Liver (tissue), 9 donors: ENCODE results near the gene USH2A. TPM values are rescaled to one million over a fixed set of nuclear protein-coding genes. Genes with fewer than 3 reads are reported as not detected.

Experiments
- DNase-seq: peaks from one replicate; pipeline ENCODE4 v3.0.0-alpha.2; 2017; ENCODE audit warnings: low spot score
- H3K27ac ChIP-seq, 2 donors: one replicate each; pipeline ENCODE4 v1.7.0; 2013; ENCODE audit warnings: inconsistent platforms in 2 of 2, low read length in 2 of 2, control low read depth in 1 of 2, low read depth in 1 of 2, mild to moderate bottlenecking in 1 of 2
- H3K27me3 ChIP-seq, 4 donors: one replicate each; pipeline versions ENCODE4 v1.6.1 to v1.7.0; 2013; ENCODE audit warnings: low read length in 3 of 4, inconsistent platforms in 1 of 4, mild to moderate bottlenecking in 1 of 4, moderate library complexity in 1 of 4; ENCODE audit not compliant: control insufficient read depth in 4 of 4, insufficient read depth in 4 of 4
- H3K36me3 ChIP-seq, 4 donors: one replicate each; pipeline versions ENCODE4 v1.6.1 to v1.7.0; 2013; ENCODE audit warnings: low read length in 3 of 4, mild to moderate bottlenecking in 3 of 4, low read depth in 1 of 4, moderate library complexity in 1 of 4; ENCODE audit not compliant: control insufficient read depth in 4 of 4, insufficient read depth in 3 of 4
- H3K4me1 ChIP-seq, 4 donors: one replicate each; pipeline versions ENCODE4 v1.6.1 to v1.7.0; 2013; ENCODE audit warnings: low read length in 3 of 4, mild to moderate bottlenecking in 3 of 4, moderate library complexity in 1 of 4; ENCODE audit not compliant: control insufficient read depth in 4 of 4, insufficient read depth in 4 of 4
- H3K4me3 ChIP-seq, 3 donors: one replicate each; pipeline versions ENCODE4 v1.6.1 to v1.7.0; 2013; ENCODE audit warnings: low read length in 3 of 3, control low read depth in 1 of 3, low read depth in 1 of 3, mild to moderate bottlenecking in 1 of 3
- H3K9ac ChIP-seq, 2 donors: one replicate each; pipeline ENCODE4 v1.7.0; 2013; ENCODE audit warnings: low read length in 2 of 2, mild to moderate bottlenecking in 2 of 2, moderate library complexity in 2 of 2, control low read depth in 1 of 2, low read depth in 1 of 2
- H3K9me3 ChIP-seq, 4 donors: one replicate each; pipeline versions ENCODE4 v1.6.1 to v1.7.0; 2013; ENCODE audit warnings: low read length in 3 of 4; ENCODE audit not compliant: control insufficient read depth in 4 of 4
- CTCF ChIP-seq: fragments of 150-350 bp; IDR thresholded peaks from 2 replicates; pipeline ENCODE4 v1.5.1; 2017; ENCODE audit warnings: improper control_type of control experiment, low read depth, low read length; ENCODE audit not compliant: missing input control
- EGR1 ChIP-seq, 2 donors: IDR thresholded peaks; 2 replicates each; pipeline ENCODE4 v1.6.1; 2016 to 2018; ENCODE audit warnings: antibody characterized with exemption in 2 of 2, low read depth in 2 of 2
- FOXA2 ChIP-seq: IDR thresholded peaks from 2 replicates; pipeline ENCODE4 v1.6.1; 2016; ENCODE audit warnings: antibody characterized with exemption
- GABPA ChIP-seq, 2 donors: IDR thresholded peaks in 1 of 2; conservative IDR thresholded peaks in 1 of 2; 2 replicates each; pipeline ENCODE4 v1.6.1; 2016; ENCODE audit warnings: antibody characterized with exemption in 2 of 2, mild to moderate bottlenecking in 1 of 2, moderate library complexity in 1 of 2
- HNF4A ChIP-seq, 2 donors: conservative IDR thresholded peaks; 2 replicates each; pipeline ENCODE4 v1.6.1; 2016; ENCODE audit warnings: antibody characterized with exemption in 2 of 2, mild to moderate bottlenecking in 2 of 2
- HNF4G ChIP-seq: IDR thresholded peaks from 2 replicates; pipeline ENCODE4 v1.6.1; 2016; ENCODE audit warnings: antibody characterized with exemption
- JUND ChIP-seq, 2 donors: IDR thresholded peaks; 2 replicates each; pipeline ENCODE4 v1.6.1; 2016; ENCODE audit warnings: antibody characterized with exemption in 2 of 2
- NR2F2 ChIP-seq: IDR thresholded peaks from 2 replicates; pipeline ENCODE4 v1.6.1; 2016; ENCODE audit warnings: antibody characterized with exemption
- RAD21 ChIP-seq, 2 donors: IDR thresholded peaks; 2 replicates each; pipeline ENCODE4 v1.6.1; 2016; ENCODE audit warnings: antibody characterized with exemption in 2 of 2, mild to moderate bottlenecking in 2 of 2
- RXRA ChIP-seq, 2 donors: IDR thresholded peaks; 2 replicates each; pipeline ENCODE4 v1.6.1; 2017 to 2018; ENCODE audit warnings: antibody characterized with exemption in 2 of 2, mild to moderate bottlenecking in 1 of 2
- SP1 ChIP-seq: IDR thresholded peaks from 2 replicates; pipeline ENCODE4 v1.6.1; 2018; ENCODE audit warnings: antibody characterized with exemption, mild to moderate bottlenecking
- TAF1 ChIP-seq: conservative IDR thresholded peaks from 2 replicates; pipeline ENCODE4 v1.6.1; 2016; ENCODE audit warnings: antibody characterized with exemption, mild to moderate bottlenecking
- YY1 ChIP-seq: IDR thresholded peaks from 2 replicates; pipeline ENCODE4 v1.6.1; 2016; ENCODE audit warnings: antibody characterized with exemption, mild to moderate bottlenecking
- ZBTB33 ChIP-seq: IDR thresholded peaks from 2 replicates; pipeline ENCODE4 v1.6.1; 2016; ENCODE audit warnings: antibody characterized with exemption
- WGBS: extraction: QIAGEN DNeasy Blood & Tissue Kit; methylation state at CpG from one replicate; pipeline ENCODE4 v1.1.7; 2013; 5-methylcytosine and 5-hydroxymethylcytosine counted together
- polyA plus RNA-seq, 2 donors: library from polyadenylated mRNA; stranded (reverse) in 1 of 2; unstranded in 1 of 2; fragments of 200-250 nt in 1 of 2; fragments of >200 nt in 1 of 2; fragmentation: Nextera tagmentation in 1 of 2; extraction: Ambion mirVana in 1 of 2; gene quantifications; one replicate each; pipeline versions ENCODE4 v1.2.1 to v1.2.3, GENCODE V29; 2013 to 2015
- total RNA-seq, 2 donors: library from RNA; depleted of rRNA; stranded (reverse); fragments of >200 nt; gene quantifications; one replicate each; pipeline ENCODE4 v1.2.3, GENCODE V29; 2014
- TF ChIP-seq, protein P1 (sequence below): IDR thresholded peaks from 2 replicates; pipeline ENCODE4 v1.6.1; 2016; ENCODE audit warnings: antibody characterized with exemption
- TF ChIP-seq, protein P2 (sequence below): IDR thresholded peaks from 2 replicates; pipeline ENCODE4 v1.6.1; 2016; ENCODE audit warnings: antibody characterized with exemption, mild to moderate bottlenecking
- TF ChIP-seq, protein P3 (sequence below): IDR thresholded peaks from 2 replicates; pipeline ENCODE4 v1.6.1; 2016; ENCODE audit warnings: antibody characterized with exemption
- donor health status: healthy.
- donor health status: healthy.
- donor health status: healthy.
- donor health status: healthy.
- donor health status: healthy.

USH2A gene
- total and polyA plus RNA-seq, 4 donors = 0.14 to 1.0 (median 0.31) TPM

DNA sequence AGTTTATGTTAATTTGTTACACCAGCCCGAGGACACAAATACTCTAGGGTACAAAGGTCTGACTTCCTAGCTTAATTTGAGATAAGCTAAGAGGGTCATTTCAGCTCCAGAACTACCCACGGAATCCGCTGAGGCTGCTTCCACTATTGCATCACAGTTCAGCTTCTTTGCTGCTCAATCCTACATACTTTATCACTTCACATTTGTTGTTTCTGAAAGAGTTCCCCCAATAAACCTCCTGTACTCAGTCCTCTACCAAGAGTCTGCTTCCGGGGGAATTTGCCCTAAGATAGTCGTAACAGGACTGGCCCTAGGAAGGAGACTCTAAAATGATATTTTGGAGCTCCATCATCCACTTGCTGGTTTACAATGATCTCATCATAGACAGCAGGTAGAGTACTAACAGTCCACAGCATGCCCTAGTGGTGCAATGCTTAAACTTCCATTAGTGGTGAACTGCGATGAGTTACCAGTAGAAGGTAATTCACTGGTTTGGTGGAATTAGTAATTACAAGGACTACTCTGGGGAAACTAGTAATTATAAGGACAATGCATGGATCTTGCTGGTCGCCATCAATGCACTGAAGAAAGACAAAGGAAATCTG lies 229.3 kb downstream of the USH2A start:
- TF ChIP-seq RAD21 (IDR thresholded peaks at IDR 0.05) (peak; percentile 28 to 50), HNF4A (conservative IDR thresholded peaks at IDR 0.05) (peak in 1 of 2 donors; percentile 5)
- TF ChIP-seq, protein P1, sequence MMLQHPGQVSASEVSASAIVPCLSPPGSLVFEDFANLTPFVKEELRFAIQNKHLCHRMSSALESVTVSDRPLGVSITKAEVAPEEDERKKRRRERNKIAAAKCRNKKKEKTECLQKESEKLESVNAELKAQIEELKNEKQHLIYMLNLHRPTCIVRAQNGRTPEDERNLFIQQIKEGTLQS = no peak
- H3K4me1 ChIP-seq = peaks cover 0 to 2% (median 0%) of the 10 kb centered on the region in 4 donors
- no peak overlapping the region for H3K4me3 ChIP-seq
- 64% methylated on average over 7 of the region's 7 CpGs for WGBS
- no peaks in the 10 kb centered on the region for H3K36me3 ChIP-seq
- H3K9me3 ChIP-seq = no peaks in the 10 kb centered on the region
- no peak overlapping the region for H3K9ac ChIP-seq
- H3K27ac ChIP-seq = no peak overlapping the region
- no peak for DNase-seq
- no peaks in the 10 kb centered on the region for H3K27me3 ChIP-seq

DNA sequence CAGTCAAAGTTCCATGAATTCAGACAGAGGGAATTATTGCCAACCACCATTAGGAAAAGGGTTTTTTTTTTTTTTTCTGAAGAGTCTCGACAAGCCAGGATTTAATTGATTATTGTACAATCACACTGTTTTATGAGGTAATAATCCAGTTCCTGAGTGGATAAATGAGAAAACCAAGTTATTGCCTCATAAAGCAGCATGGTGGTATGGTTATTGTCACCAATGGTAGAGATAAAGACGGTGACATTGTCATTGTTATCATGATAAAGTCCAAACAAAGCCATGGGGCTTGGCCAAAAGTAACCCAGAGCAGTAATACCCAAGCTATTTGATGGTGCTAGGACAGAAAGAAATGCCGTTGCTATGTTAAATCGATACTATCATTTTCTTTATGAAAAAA lies 232.8 kb downstream of the USH2A start:
- Histone ChIP-seq H3K4me3 (no peak overlapping the region), H3K36me3 (no peaks in the 10 kb centered on the region), H3K27ac (no peak overlapping the region), H3K9me3 (no peaks in the 10 kb centered on the region), H3K4me1 (peaks cover 0 to 2% (median 0%) of the 10 kb centered on the region in 4 donors), H3K9ac (no peak overlapping the region), H3K27me3 (no peaks in the 10 kb centered on the region)
- no peak for DNase-seq
- no peak for TF ChIP-seq RXRA (IDR thresholded peaks at IDR 0.05)
- TF ChIP-seq HNF4A (conservative IDR thresholded peaks at IDR 0.05) = no peak
- TF ChIP-seq TAF1 = no peak
- TF ChIP-seq, protein P1 = no peak
- TF ChIP-seq GABPA (IDR thresholded peaks at IDR 0.05 in 1 of 2, conservative IDR thresholded peaks at IDR 0.05 in 1 of 2) = no peak
- TF ChIP-seq HNF4G = no peak
- no peak for TF ChIP-seq JUND (IDR thresholded peaks at IDR 0.05)
- no peak for TF ChIP-seq NR2F2
- 77% methylated on average over 4 of the region's 4 CpGs for WGBS

GRCh38 chr1:216186816-216187215 lies 236.4 kb downstream of the USH2A start:
- no peak overlapping the region for H3K4me3 ChIP-seq
- TF ChIP-seq RAD21 (IDR thresholded peaks at IDR 0.05) (no peak), GABPA (IDR thresholded peaks at IDR 0.05 in 1 of 2, conservative IDR thresholded peaks at IDR 0.05 in 1 of 2) (no peak), YY1 (no peak), TAF1 (no peak), SP1 (no peak), FOXA2 (no peak), RXRA (IDR thresholded peaks at IDR 0.05) (no peak), CTCF (no peak), NR2F2 (no peak), EGR1 (IDR thresholded peaks at IDR 0.05; ENCODE audit: low read depth in 2 of 2) (no peak), ZBTB33 (no peak), HNF4A (conservative IDR thresholded peaks at IDR 0.05) (no peak)
- TF ChIP-seq, protein P2, sequence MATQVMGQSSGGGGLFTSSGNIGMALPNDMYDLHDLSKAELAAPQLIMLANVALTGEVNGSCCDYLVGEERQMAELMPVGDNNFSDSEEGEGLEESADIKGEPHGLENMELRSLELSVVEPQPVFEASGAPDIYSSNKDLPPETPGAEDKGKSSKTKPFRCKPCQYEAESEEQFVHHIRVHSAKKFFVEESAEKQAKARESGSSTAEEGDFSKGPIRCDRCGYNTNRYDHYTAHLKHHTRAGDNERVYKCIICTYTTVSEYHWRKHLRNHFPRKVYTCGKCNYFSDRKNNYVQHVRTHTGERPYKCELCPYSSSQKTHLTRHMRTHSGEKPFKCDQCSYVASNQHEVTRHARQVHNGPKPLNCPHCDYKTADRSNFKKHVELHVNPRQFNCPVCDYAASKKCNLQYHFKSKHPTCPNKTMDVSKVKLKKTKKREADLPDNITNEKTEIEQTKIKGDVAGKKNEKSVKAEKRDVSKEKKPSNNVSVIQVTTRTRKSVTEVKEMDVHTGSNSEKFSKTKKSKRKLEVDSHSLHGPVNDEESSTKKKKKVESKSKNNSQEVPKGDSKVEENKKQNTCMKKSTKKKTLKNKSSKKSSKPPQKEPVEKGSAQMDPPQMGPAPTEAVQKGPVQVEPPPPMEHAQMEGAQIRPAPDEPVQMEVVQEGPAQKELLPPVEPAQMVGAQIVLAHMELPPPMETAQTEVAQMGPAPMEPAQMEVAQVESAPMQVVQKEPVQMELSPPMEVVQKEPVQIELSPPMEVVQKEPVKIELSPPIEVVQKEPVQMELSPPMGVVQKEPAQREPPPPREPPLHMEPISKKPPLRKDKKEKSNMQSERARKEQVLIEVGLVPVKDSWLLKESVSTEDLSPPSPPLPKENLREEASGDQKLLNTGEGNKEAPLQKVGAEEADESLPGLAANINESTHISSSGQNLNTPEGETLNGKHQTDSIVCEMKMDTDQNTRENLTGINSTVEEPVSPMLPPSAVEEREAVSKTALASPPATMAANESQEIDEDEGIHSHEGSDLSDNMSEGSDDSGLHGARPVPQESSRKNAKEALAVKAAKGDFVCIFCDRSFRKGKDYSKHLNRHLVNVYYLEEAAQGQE = no peak
- TF ChIP-seq, protein P3, sequence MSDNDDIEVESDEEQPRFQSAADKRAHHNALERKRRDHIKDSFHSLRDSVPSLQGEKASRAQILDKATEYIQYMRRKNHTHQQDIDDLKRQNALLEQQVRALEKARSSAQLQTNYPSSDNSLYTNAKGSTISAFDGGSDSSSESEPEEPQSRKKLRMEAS = no peak
- TF ChIP-seq, protein P1 = no peak
- H3K27ac ChIP-seq = no peak overlapping the region
- no peaks in the 10 kb centered on the region for H3K9me3 ChIP-seq
- 78% methylated on average over 2 of the region's 2 CpGs for WGBS
- no peak overlapping the region for H3K9ac ChIP-seq
- H3K36me3 ChIP-seq = no peaks in the 10 kb centered on the region
- H3K4me1 ChIP-seq = no peaks in the 10 kb centered on the region
- no peaks in the 10 kb centered on the region for H3K27me3 ChIP-seq
- DNase-seq = no peak
